ENCODE data around the gene CFAP221. TPM values are rescaled to one million over a fixed set of nuclear protein-coding genes. Genes with fewer than 3 reads are reported as not detected.

Gene CFAP221
- polyA plus RNA-seq, 1 donor (not counting 4 experiments of a cell fraction or from before 2014, with no cell fraction given) = not detected

- Histone ChIP-seq H3K27me3 (ENCODE audit: control insufficient read depth, extremely low read depth, insufficient read depth, low read length) (peaks cover 3% of the 10 kb centered on the region), H3K9ac (ENCODE audit: control insufficient read depth, extremely low read depth, insufficient read depth, low read length) (no peak overlapping the region), H3K79me2 (ENCODE audit: control insufficient read depth, insufficient read depth, low read length) (no peaks in the 10 kb centered on the region), H3K9me3 (ENCODE audit: control insufficient read depth, low read depth, low read length) (no peaks in the 10 kb centered on the region), H3K4me1 (ENCODE audit: control insufficient read depth, extremely low read depth, insufficient read depth, low read length) (no peaks in the 10 kb centered on the region), H3K27ac (ENCODE audit: control insufficient read depth, insufficient read depth, low read length) (no peak overlapping the region), H4K20me1 (ENCODE audit: control insufficient read depth, extremely low read depth, insufficient read depth, low read length) (no peaks in the 10 kb centered on the region), H2AFZ (ENCODE audit: control insufficient read depth, low read length) (no peak overlapping the region), H3K4me2 (ENCODE audit: control insufficient read depth, extremely low read depth, insufficient read depth, low read depth, low read length) (no peak overlapping the region), H3K4me3 (ENCODE audit: control insufficient read depth in 2 of 3, extremely low read depth in 1 of 3, insufficient read depth in 2 of 3, low read depth in 1 of 3, low read length in 3 of 3) (no peak overlapping the region), H3K36me3 (ENCODE audit: control insufficient read depth in 2 of 2, extremely low read depth in 1 of 2, insufficient read depth in 2 of 2, low read length in 2 of 2) (no peaks in the 10 kb centered on the region), H3K9me1 (ENCODE audit: control insufficient read depth, extremely low read depth, insufficient read depth, low read length) (no peaks in the 10 kb centered on the region)
- dilution Hi-C loops (cut with MboI; ENCODE audit: extremely low pct_ligation_motif_present, low sequenced_read_pairs) = no loop called here
- no peak for TF ChIP-seq EZH2 (IDR thresholded peaks at IDR 0.05; ENCODE audit: low read length)
- no peak for TF ChIP-seq CTCF (optimal IDR thresholded peaks at IDR 0.05 in 1 of 3, IDR thresholded peaks at IDR 0.05 in 1 of 3, conservative IDR thresholded peaks at IDR 0.05 in 1 of 3; ENCODE audit: extremely low read depth in 1 of 3, insufficient read depth in 2 of 3, low read length in 3 of 3)
- FAIRE-seq (no peak), DNase-seq (ENCODE audit: low read depth, low spot score) (no peak)
These were observed 31.2 kb downstream of the CFAP221 start for GRCh38 chr2:119575439-119575838.

- peaks cover 3% of the 10 kb centered on the region for H3K27me3 ChIP-seq (ENCODE audit: control insufficient read depth, extremely low read depth, insufficient read depth, low read length)
These were observed 35.4 kb downstream of the CFAP221 start for GRCh38 chr2:119579424-119580295.

More at GRCh38 chr2:119579424-119580295, 35.4 kb downstream of the CFAP221 start:
- TF ChIP-seq EZH2 (IDR thresholded peaks at IDR 0.05; ENCODE audit: low read length) (no peak), CTCF (optimal IDR thresholded peaks at IDR 0.05 in 1 of 3, IDR thresholded peaks at IDR 0.05 in 1 of 3, conservative IDR thresholded peaks at IDR 0.05 in 1 of 3; ENCODE audit: extremely low read depth in 1 of 3, insufficient read depth in 2 of 3, low read length in 3 of 3) (no peak)
- no peaks in the 10 kb centered on the region for H3K79me2 ChIP-seq (ENCODE audit: control insufficient read depth, insufficient read depth, low read length)
- H2AFZ ChIP-seq (ENCODE audit: control insufficient read depth, low read length) = no peak overlapping the region
- no peak for DNase-seq (ENCODE audit: low read depth, low spot score)
- H3K9me3 ChIP-seq (ENCODE audit: control insufficient read depth, low read depth, low read length) = no peaks in the 10 kb centered on the region
- H3K9ac ChIP-seq (ENCODE audit: control insufficient read depth, extremely low read depth, insufficient read depth, low read length) = no peak overlapping the region
- H3K9me1 ChIP-seq (ENCODE audit: control insufficient read depth, extremely low read depth, insufficient read depth, low read length) = no peaks in the 10 kb centered on the region
- no peak overlapping the region for H3K4me2 ChIP-seq (ENCODE audit: control insufficient read depth, extremely low read depth, insufficient read depth, low read depth, low read length)
- no peaks in the 10 kb centered on the region for H3K36me3 ChIP-seq (ENCODE audit: control insufficient read depth in 2 of 2, extremely low read depth in 1 of 2, insufficient read depth in 2 of 2, low read length in 2 of 2)
- H3K4me1 ChIP-seq (ENCODE audit: control insufficient read depth, extremely low read depth, insufficient read depth, low read length) = no peaks in the 10 kb centered on the region
- H3K27ac ChIP-seq (ENCODE audit: control insufficient read depth, insufficient read depth, low read length) = no peak overlapping the region
- no peak overlapping the region for H3K4me3 ChIP-seq (ENCODE audit: control insufficient read depth in 2 of 3, extremely low read depth in 1 of 3, insufficient read depth in 2 of 3, low read depth in 1 of 3, low read length in 3 of 3)
- FAIRE-seq = no peak
- H4K20me1 ChIP-seq (ENCODE audit: control insufficient read depth, extremely low read depth, insufficient read depth, low read length) = no peaks in the 10 kb centered on the region
- dilution Hi-C loops (cut with MboI; ENCODE audit: extremely low pct_ligation_motif_present, low sequenced_read_pairs) = no loop called here

Measured in keratinocyte (primary cell).